ENCODE data around the gene LY6G5B.

LY6G5B gene

GRCh38 chr6:31641370-31641769, 28.4 kb upstream of the LY6G5B start:
- DNase-seq (ENCODE audit: low read depth): no peak

GRCh38 chr6:31642798-31643570, 26.8 kb upstream of the LY6G5B start:
- DNase-seq (ENCODE audit: low read depth): no peak

GRCh38 chr6:31643818-31644454, 25.8 kb upstream of the LY6G5B start:
- DNase-seq (ENCODE audit: low read depth): no peak

GRCh38 chr6:31645325-31645724, 24.5 kb upstream of the LY6G5B start:
- DNase-seq (ENCODE audit: low read depth): no peak

GRCh38 chr6:31651602-31652191, 18.1 kb upstream of the LY6G5B start:
- DNase-seq (ENCODE audit: low read depth): no peak

GRCh38 chr6:31652925-31653724, 16.7 kb upstream of the LY6G5B start:
- peak; percentile 77 for DNase-seq (ENCODE audit: low read depth)

- DNase-seq (ENCODE audit: low read depth): no peak
Observed at GRCh38 chr6:31654574-31655348, 15.0 kb upstream of the LY6G5B start.

- DNase-seq (ENCODE audit: low read depth): no peak
Observed at GRCh38 chr6:31655349-31656237, 14.2 kb upstream of the LY6G5B start, which contains the start of gene APOM. TSS of gene APOM (plus strand) at chr6:31655894. CDS start at chr6:31655967, 73 bp downstream.

GRCh38 chr6:31657406-31658157, 12.2 kb upstream of the LY6G5B start:
- DNase-seq (ENCODE audit: low read depth): no peak

GRCh38 chr6:31658158-31658688, 11.6 kb upstream of the LY6G5B start:
- DNase-seq (ENCODE audit: low read depth): no peak

- DNase-seq (ENCODE audit: low read depth): no peak
Observed at GRCh38 chr6:31658983-31659648, 10.7 kb upstream of the LY6G5B start.

- DNase-seq (ENCODE audit: low read depth): no peak
Observed at GRCh38 chr6:31659649-31660380, 10.0 kb upstream of the LY6G5B start.

- DNase-seq (ENCODE audit: low read depth): peak; percentile 65
Observed at GRCh38 chr6:31660381-31661261, 9.2 kb upstream of the LY6G5B start, which contains the start of gene C6orf47. TSS of gene C6orf47 (minus strand) at chr6:31660778. CDS start at chr6:31659947, 831 bp downstream.

- DNase-seq (ENCODE audit: low read depth): no peak
Observed at GRCh38 chr6:31661262-31662123, 8.3 kb upstream of the LY6G5B start.

- DNase-seq (ENCODE audit: low read depth): no peak
Observed at GRCh38 chr6:31662124-31662723, 7.6 kb upstream of the LY6G5B start.

Measured in activated T-helper 9 cell treated with anti-CD3 and anti-CD28 coated beads, Interleukin-2, amount 50 U/mL, for 16 hours (primary cell).